Tibial artery (tissue), 4 donors: ENCODE results near the gene PXMP4.

Source experiments
- DNase-seq, 2 donors: peaks; one replicate each; pipeline ENCODE4 v3.0.0-alpha.2; 2019
- H3K27ac ChIP-seq, 2 donors: fragments of 200-600 bp; sonication (generic) in 1 of 2; 1 replicate in 1 of 2; 2 replicates in 1 of 2; pipeline ENCODE4 v1.5.1; 2018 to 2019; ENCODE audit warnings: mild to moderate bottlenecking in 1 of 2
- H3K27me3 ChIP-seq, 2 donors: fragments of 200-600 bp; sonication (generic) in 1 of 2; one replicate each; pipeline versions ENCODE4 v1.5.1 to v1.6.0; 2016 to 2019
- H3K36me3 ChIP-seq, 3 donors: fragments of 200-600 bp; sonication (generic) in 2 of 3; one replicate each; pipeline ENCODE4 v1.5.1; 2016 to 2019; ENCODE audit warnings: mild to moderate bottlenecking in 2 of 3
- H3K4me1 ChIP-seq, 4 donors: fragments of 200-600 bp; sonication (generic) in 2 of 4; 1 replicate in 3 of 4; 2 replicates in 1 of 4; pipeline ENCODE4 v1.5.1; 2016 to 2019
- H3K4me3 ChIP-seq, 2 donors: fragments of 200-600 bp; sonication (generic) in 1 of 2; 1 replicate in 1 of 2; 2 replicates in 1 of 2; pipeline ENCODE4 v1.5.1; 2018 to 2019; ENCODE audit warnings: mild to moderate bottlenecking in 2 of 2
- H3K9me3 ChIP-seq, 3 donors: fragments of 200-600 bp; sonication (generic) in 1 of 3; one replicate each; pipeline ENCODE4 v1.5.1; 2016 to 2019
- CTCF ChIP-seq, 2 experiments: fragments of 200-600 bp in 1 of 2; fragments of 450-650 bp in 1 of 2; IDR thresholded peaks; one replicate each; pipeline ENCODE4 v1.5.1; 2017 to 2019; ENCODE audit warnings: antibody characterized with exemption in 2 of 2, mild to moderate bottlenecking in 1 of 2, moderate library complexity in 1 of 2
- intact Hi-C: fragments of 100-400 bp; cut with DNase I; formaldehyde crosslinking; loops from one replicate; pipeline ENCODE4 v1.15.0; 2023; ENCODE audit warnings: low total_unique reads

Gene PXMP4

GRCh38 chr20:33675136-33675959, 44.8 kb downstream of the PXMP4 start:
- peak overlapping the region; percentile 67 to 72 for H3K4me3 ChIP-seq
- no peaks in the 10 kb centered on the region for H3K9me3 ChIP-seq
- peaks cover 0 to 68% (median 57%) of the 10 kb centered on the region in 4 donors for H3K4me1 ChIP-seq
- intact Hi-C loops, result no loop called here
- no peaks in the 10 kb centered on the region for H3K27me3 ChIP-seq
- DNase-seq, result peak; percentile 78 to 93
- no peak for TF ChIP-seq CTCF (IDR thresholded peaks at IDR 0.05)
- H3K36me3 ChIP-seq, result peaks cover 0 to 8% (median 0%) of the 10 kb centered on the region in 3 donors
- H3K27ac ChIP-seq, result peak overlapping the region; percentile 98

GRCh38 chr20:33674294-33675135, 45.6 kb downstream of the PXMP4 start, which contains the start of gene NECAB3:
Gene NECAB3 (minus strand): TSS chr20:33674428. CDS start chr20:33674352, 76 bp downstream.
- TF ChIP-seq CTCF (IDR thresholded peaks at IDR 0.05), result no peak
- Histone ChIP-seq H3K9me3 (no peaks in the 10 kb centered on the region), H3K36me3 (peaks cover 0 to 12% (median 0%) of the 10 kb centered on the region in 3 donors), H3K4me3 (peak within 1 kb of the TSS; percentile 67 to 72), H3K4me1 (peaks cover 0 to 69% (median 59%) of the 10 kb centered on the region in 4 donors), H3K27me3 (no peaks in the 10 kb centered on the region), H3K27ac (peak within 1 kb of the TSS; percentile 98)
- intact Hi-C loops, result no loop called here
- peak; percentile 84 to 95 for DNase-seq

- intact Hi-C loops, result no loop called here
- DNase-seq, result peak in 1 of 2 donors; percentile 72
- peaks cover 0 to 20% (median 4%) of the 10 kb centered on the region in 3 donors for H3K36me3 ChIP-seq
- peak overlapping the region; percentile 67 to 72 for H3K4me3 ChIP-seq
- peaks cover 0 to 71% (median 61%) of the 10 kb centered on the region in 4 donors for H3K4me1 ChIP-seq
- H3K27me3 ChIP-seq, result no peaks in the 10 kb centered on the region
- no peaks in the 10 kb centered on the region for H3K9me3 ChIP-seq
- TF ChIP-seq CTCF (IDR thresholded peaks at IDR 0.05), result no peak
- H3K27ac ChIP-seq, result peak overlapping the region; percentile 98
Observed at GRCh38 chr20:33673410-33674293, 46.5 kb downstream of the PXMP4 start.

- H3K4me1 ChIP-seq, result peaks cover 0 to 77% (median 65%) of the 10 kb centered on the region in 4 donors
- no peaks in the 10 kb centered on the region for H3K27me3 ChIP-seq
- H3K9me3 ChIP-seq, result no peaks in the 10 kb centered on the region
- DNase-seq, result no peak
- TF ChIP-seq CTCF (IDR thresholded peaks at IDR 0.05), result no peak
- peak overlapping the region; percentile 67 to 72 for H3K4me3 ChIP-seq
- H3K27ac ChIP-seq, result peak overlapping the region; percentile 98
- intact Hi-C loops, result no loop called here
- H3K36me3 ChIP-seq, result peaks cover 0 to 22% (median 4%) of the 10 kb centered on the region in 3 donors
Observed at GRCh38 chr20:33673114-33673409, 47.0 kb downstream of the PXMP4 start.
